Neuronal stem cell (in vitro differentiated cells): ENCODE data around the gene CARD16.

Source experiments
- DNase-seq: peaks from one replicate; pipeline ENCODE4 v3.0.0-alpha.2; 2013; ENCODE audit warnings: low spot score
- H2AFZ ChIP-seq: one replicate; pipeline ENCODE4 v1.6.1; 2013; ENCODE audit warnings: mild to moderate bottlenecking, low read length, inconsistent platforms
- H2AK5ac ChIP-seq: 2 replicates; pipeline ENCODE4 v1.6.1; 2013; ENCODE audit warnings: low read depth, mild to moderate bottlenecking, inconsistent platforms, low read length, moderate library complexity, mixed read lengths
- H2BK120ac ChIP-seq: 2 replicates; pipeline ENCODE4 v1.6.1; 2013; ENCODE audit warnings: low read depth, mild to moderate bottlenecking, inconsistent platforms, low read length, moderate library complexity, mixed read lengths
- H2BK12ac ChIP-seq: one replicate; pipeline ENCODE4 v1.6.1; 2013; ENCODE audit warnings: low read length, inconsistent platforms
- H2BK15ac ChIP-seq: 2 replicates; pipeline ENCODE4 v1.6.1; 2013; ENCODE audit warnings: mild to moderate bottlenecking, low read length, inconsistent platforms, mixed read lengths
- H2BK5ac ChIP-seq: one replicate; pipeline ENCODE4 v1.6.1; 2013; ENCODE audit warnings: inconsistent platforms, mild to moderate bottlenecking, low read length, moderate library complexity
- H3K14ac ChIP-seq: one replicate; pipeline ENCODE4 v1.6.1; 2013; ENCODE audit warnings: low read length, inconsistent platforms
- H3K18ac ChIP-seq: 2 replicates; pipeline ENCODE4 v1.6.1; 2013; ENCODE audit warnings: low read length, inconsistent platforms
- H3K23ac ChIP-seq: 2 replicates; pipeline ENCODE4 v1.6.1; 2013; ENCODE audit warnings: low read depth, mild to moderate bottlenecking, mixed read lengths, low read length, inconsistent platforms; ENCODE audit not compliant: poor library complexity
- H3K27ac ChIP-seq: replicated peaks from 3 replicates; pipeline ENCODE4 v1.5.1; 2013; ENCODE audit warnings: low read length, inconsistent platforms
- H3K27me3 ChIP-seq, 3 experiments: 2 replicates each; pipeline ENCODE4 v1.6.1; 2013; ENCODE audit warnings: low read length in 3 of 3, mild to moderate bottlenecking in 2 of 3, inconsistent platforms in 1 of 3, low read depth in 1 of 3, mixed read lengths in 1 of 3, moderate library complexity in 1 of 3; ENCODE audit not compliant: control insufficient read depth in 3 of 3, insufficient read depth in 3 of 3
- H3K36me3 ChIP-seq, 2 donors: replicated peaks in 1 of 2; 2 replicates each; pipeline ENCODE4 v1.6.1; 2013; ENCODE audit warnings: low read length in 2 of 2; ENCODE audit not compliant: control insufficient read depth in 2 of 2, insufficient read depth in 2 of 2
- H3K4ac ChIP-seq: 2 replicates; pipeline ENCODE4 v1.6.1; 2013; ENCODE audit warnings: inconsistent platforms, mild to moderate bottlenecking, low read length, moderate library complexity
- H3K4me1 ChIP-seq, 2 donors: 1 replicate in 1 of 2; 2 replicates in 1 of 2; pipeline ENCODE4 v1.6.1; 2013; ENCODE audit warnings: low read length in 2 of 2, low read depth in 1 of 2; ENCODE audit not compliant: control insufficient read depth in 2 of 2, insufficient read depth in 1 of 2
- H3K4me2 ChIP-seq: one replicate; pipeline ENCODE4 v1.6.1; 2013; ENCODE audit warnings: mild to moderate bottlenecking, low read length, inconsistent platforms; ENCODE audit not compliant: insufficient read depth, poor library complexity, severe bottlenecking
- H3K4me3 ChIP-seq, 2 donors: 2 replicates each; pipeline ENCODE4 v1.5.1; 2013; ENCODE audit warnings: low read length in 2 of 2, mild to moderate bottlenecking in 2 of 2, inconsistent platforms in 1 of 2, moderate library complexity in 1 of 2
- H3K79me1 ChIP-seq: one replicate; pipeline ENCODE4 v1.6.1; 2013; ENCODE audit warnings: low read depth, mild to moderate bottlenecking, inconsistent platforms, low read length, moderate library complexity
- H3K9ac ChIP-seq: one replicate; pipeline ENCODE4 v1.6.1; 2013; ENCODE audit warnings: mild to moderate bottlenecking, low read depth, low read length, inconsistent platforms; ENCODE audit not compliant: poor library complexity
- H3K9me3 ChIP-seq, 2 donors: replicated peaks in 1 of 2; 2 replicates each; pipeline versions ENCODE3 to v1.6.1; 2013; ENCODE audit warnings: low read length in 2 of 2, mild to moderate bottlenecking in 2 of 2, inconsistent platforms in 1 of 2, low read depth in 1 of 2, mixed read lengths in 1 of 2, moderate library complexity in 1 of 2; ENCODE audit not compliant: control insufficient read depth in 2 of 2, insufficient read depth in 1 of 2
- H4K8ac ChIP-seq: one replicate; pipeline ENCODE4 v1.6.1; 2013; ENCODE audit warnings: low read depth, mild to moderate bottlenecking, inconsistent platforms, low read length, moderate library complexity
- H4K91ac ChIP-seq: one replicate; pipeline ENCODE4 v1.6.1; 2013; ENCODE audit warnings: low read length, low read depth, mild to moderate bottlenecking, inconsistent platforms; ENCODE audit not compliant: poor library complexity
- WGBS, 2 donors: extraction: QIAGEN DNeasy Blood & Tissue Kit; methylation state at CpG; one replicate each; pipeline ENCODE4 v1.1.7; 2013; ENCODE audit warnings: missing lambda C conversion rate in 2 of 2, mixed read lengths in 1 of 2; ENCODE audit not compliant: insufficient read length in 2 of 2, insufficient replicate concordance in 1 of 2; ENCODE audit errors: extremely low coverage in 2 of 2; 5-methylcytosine and 5-hydroxymethylcytosine counted together

CARD16 gene

DNA sequence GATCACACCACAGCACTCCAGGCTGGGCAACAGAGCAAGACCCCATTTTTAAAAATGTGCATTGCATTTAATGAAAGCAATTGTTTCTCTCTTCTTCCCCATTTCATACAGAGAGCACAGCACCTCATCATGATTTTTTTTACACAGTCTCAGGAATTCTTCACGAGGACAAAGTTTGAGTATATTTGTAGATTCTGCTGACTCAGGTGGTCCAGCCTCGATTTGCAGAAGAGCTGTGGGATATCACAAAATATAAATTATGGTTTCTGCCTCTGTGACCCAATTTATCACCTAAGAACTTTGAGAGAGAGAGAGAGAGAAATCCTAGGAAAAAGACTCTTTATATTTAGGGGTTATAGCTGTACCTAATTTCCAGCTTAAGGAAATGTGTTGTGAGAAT is 42.0 kb downstream of the CARD16 start:
- no peak overlapping the region for H2BK5ac ChIP-seq
- no peak overlapping the region for H3K23ac ChIP-seq

DNA sequence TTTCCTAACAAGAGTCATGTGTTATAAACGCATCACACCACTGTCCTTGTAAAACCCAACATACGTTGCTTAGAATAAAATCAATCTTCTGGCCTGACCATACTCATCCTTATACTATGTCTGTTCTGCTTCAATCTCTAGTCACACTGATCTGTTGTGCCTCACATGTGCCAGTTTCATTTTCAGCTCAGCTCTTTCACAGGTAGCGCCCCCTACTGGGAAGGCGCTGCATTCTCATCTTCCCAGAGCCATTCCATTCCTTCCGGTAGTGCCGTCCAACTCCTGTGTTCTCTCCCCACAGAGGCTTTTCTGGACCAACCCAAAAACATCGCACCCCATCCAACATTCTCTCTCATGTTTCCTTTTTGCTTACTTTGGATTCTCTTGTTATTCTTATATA is 44.3 kb downstream of the CARD16 start:
- Histone ChIP-seq H4K8ac (no peak overlapping the region), H3K79me1 (no peaks in the 10 kb centered on the region)

More for the DNA sequence above, 42.0 kb downstream of the CARD16 start:
- Histone ChIP-seq H4K91ac (no peak overlapping the region), H3K27ac (no peak overlapping the region), H3K18ac (no peak overlapping the region), H3K4ac (no peak overlapping the region), H3K27me3 (no peaks in the 10 kb centered on the region), H3K4me2 (no peak overlapping the region), H3K9ac (no peak overlapping the region), H3K4me1 (no peaks in the 10 kb centered on the region), H4K8ac (no peak overlapping the region), H2BK120ac (no peak overlapping the region), H3K4me3 (no peak overlapping the region), H3K14ac (no peak overlapping the region), H2BK15ac (no peak overlapping the region), H3K79me1 (no peaks in the 10 kb centered on the region), H2AFZ (no peak overlapping the region), H2AK5ac (no peak overlapping the region), H3K9me3 (no peaks in the 10 kb centered on the region), H2BK12ac (no peak overlapping the region), H3K36me3 (no peaks in the 10 kb centered on the region)
- WGBS, 2 donors = no CpG with 5 or more reads among the region's 2 CpGs
- DNase-seq = no peak

GRCh38 chr11:105000167-105000566 is 45.0 kb downstream of the CARD16 start:
- no peak overlapping the region for H2AFZ ChIP-seq
- no peak overlapping the region for H2AK5ac ChIP-seq
- H3K27me3 ChIP-seq = no peaks in the 10 kb centered on the region
- no peak overlapping the region for H2BK12ac ChIP-seq
- no peak overlapping the region for H3K4me3 ChIP-seq
- no peak overlapping the region for H3K4ac ChIP-seq
- no peak overlapping the region for H3K14ac ChIP-seq
- H3K36me3 ChIP-seq = no peaks in the 10 kb centered on the region
- H3K27ac ChIP-seq = no peak overlapping the region
- no peak overlapping the region for H3K4me2 ChIP-seq
- no peak overlapping the region for H3K23ac ChIP-seq
- H3K79me1 ChIP-seq = no peaks in the 10 kb centered on the region
- no peaks in the 10 kb centered on the region for H3K4me1 ChIP-seq
- H3K9me3 ChIP-seq = no peaks in the 10 kb centered on the region
- no peak overlapping the region for H2BK120ac ChIP-seq
- no CpG with 5 or more reads among the region's 5 CpGs for WGBS, 2 donors
- no peak overlapping the region for H4K91ac ChIP-seq
- no peak overlapping the region for H3K18ac ChIP-seq
- no peak overlapping the region for H4K8ac ChIP-seq
- no peak overlapping the region for H2BK15ac ChIP-seq
- no peak overlapping the region for H3K9ac ChIP-seq
- DNase-seq = no peak
- H2BK5ac ChIP-seq = no peak overlapping the region

More for the DNA sequence above, 44.3 kb downstream of the CARD16 start:
- no peak overlapping the region for H3K4me2 ChIP-seq
- no peak overlapping the region for H3K4ac ChIP-seq
- no peaks in the 10 kb centered on the region for H3K36me3 ChIP-seq
- no peak overlapping the region for H2BK12ac ChIP-seq
- DNase-seq = no peak
- no CpG with 5 or more reads among the region's 7 CpGs for WGBS, 2 donors
- H3K23ac ChIP-seq = no peak overlapping the region
- H3K14ac ChIP-seq = no peak overlapping the region
- H3K27me3 ChIP-seq = no peaks in the 10 kb centered on the region
- H3K4me1 ChIP-seq = no peaks in the 10 kb centered on the region
- no peak overlapping the region for H3K18ac ChIP-seq
- H3K4me3 ChIP-seq = no peak overlapping the region
- H2BK15ac ChIP-seq = no peak overlapping the region
- H3K9me3 ChIP-seq = no peaks in the 10 kb centered on the region
- no peak overlapping the region for H2BK5ac ChIP-seq
- H4K91ac ChIP-seq = no peak overlapping the region
- H3K9ac ChIP-seq = no peak overlapping the region
- H2BK120ac ChIP-seq = no peak overlapping the region
- H3K27ac ChIP-seq = no peak overlapping the region
- H2AK5ac ChIP-seq = no peak overlapping the region
- no peak overlapping the region for H2AFZ ChIP-seq

GRCh38 chr11:104999721-105000120 is 45.4 kb downstream of the CARD16 start:
- no peaks in the 10 kb centered on the region for H3K36me3 ChIP-seq
- H3K4me1 ChIP-seq = no peaks in the 10 kb centered on the region
- no CpG with 5 or more reads among the region's 1 CpG for WGBS, 2 donors

More at GRCh38 chr11:104999721-105000120, 45.4 kb downstream of the CARD16 start:
- Histone ChIP-seq H2BK120ac (no peak overlapping the region), H3K9me3 (no peaks in the 10 kb centered on the region), H3K23ac (no peak overlapping the region), H2BK15ac (no peak overlapping the region), H2BK5ac (no peak overlapping the region), H3K27me3 (no peaks in the 10 kb centered on the region), H2AFZ (no peak overlapping the region), H4K91ac (no peak overlapping the region), H3K14ac (no peak overlapping the region), H3K18ac (no peak overlapping the region), H3K79me1 (no peaks in the 10 kb centered on the region), H4K8ac (no peak overlapping the region), H3K27ac (no peak overlapping the region), H3K4me2 (no peak overlapping the region), H3K9ac (no peak overlapping the region), H2BK12ac (no peak overlapping the region), H3K4ac (no peak overlapping the region), H3K4me3 (no peak overlapping the region), H2AK5ac (no peak overlapping the region)
- DNase-seq = no peak
